ENCODE results near the gene USP25.

- TF ChIP-seq GABPA (IDR thresholded peaks at IDR 0.05; ENCODE audit: low read depth) = no peak
- TF ChIP-seq CTCF (IDR thresholded peaks at IDR 0.05; ENCODE audit: insufficient read depth, low read length) = no peak
- TF ChIP-seq POLR2AphosphoS5 (IDR thresholded peaks at IDR 0.05; ENCODE audit: low read depth) = no peak
- no peak for TF ChIP-seq REST (IDR thresholded peaks at IDR 0.05; ENCODE audit: insufficient replicate concordance, low read depth)
- no peak for TF ChIP-seq SPI1 (IDR thresholded peaks at IDR 0.05; ENCODE audit: borderline replicate concordance, low read depth)
Observed at GRCh38 chr21:15809818-15810217, 80.0 kb downstream of the USP25 start.
